Endodermal cell (in vitro differentiated cells): ENCODE measurements around the gene GATD1. TPM values are rescaled to one million over a fixed set of nuclear protein-coding genes. Genes with fewer than 3 reads are reported as not detected.

ENCODE experiments used
- DNase-seq: peaks from one replicate; pipeline ENCODE4 v3.0.0-alpha.2; 2017
- H3K27ac ChIP-seq: 2 replicates; pipeline ENCODE4 v1.5.1; 2013; ENCODE audit warnings: mild to moderate bottlenecking, low read depth, low read length, moderate library complexity
- H3K27me3 ChIP-seq: 2 replicates; pipeline ENCODE4 v1.6.1; 2013; ENCODE audit warnings: mild to moderate bottlenecking, low read length, moderate library complexity; ENCODE audit not compliant: insufficient read depth, control insufficient read depth, poor library complexity, severe bottlenecking
- H3K36me3 ChIP-seq: 2 replicates; pipeline ENCODE4 v1.7.0; 2013; ENCODE audit warnings: mild to moderate bottlenecking, low read length, moderate library complexity; ENCODE audit not compliant: control insufficient read depth, insufficient read depth
- H3K4me1 ChIP-seq: one replicate; pipeline ENCODE4 v1.7.0; 2013; ENCODE audit warnings: low read length; ENCODE audit not compliant: control insufficient read depth, insufficient read depth
- H3K4me3 ChIP-seq: 2 replicates; pipeline ENCODE4 v1.5.1; 2013; ENCODE audit warnings: mild to moderate bottlenecking, low read length, moderate library complexity
- H3K9ac ChIP-seq: 2 replicates; pipeline ENCODE4 v1.6.1; 2013; ENCODE audit warnings: mild to moderate bottlenecking, low read length, moderate library complexity; ENCODE audit not compliant: poor library complexity, severe bottlenecking; ENCODE audit errors: extremely low read depth
- H3K9me3 ChIP-seq: 2 replicates; pipeline ENCODE4 v1.6.1; 2013; ENCODE audit warnings: mild to moderate bottlenecking, low read length, moderate library complexity; ENCODE audit not compliant: control insufficient read depth
- H3K27ac Mint-ChIP-seq: 2 replicates; pipeline ENCODE4 v1.8.0; 2020; ENCODE audit warnings: mixed read lengths
- H3K27me3 Mint-ChIP-seq: 2 replicates; pipeline ENCODE4 v1.8.0; 2021; ENCODE audit warnings: mild to moderate bottlenecking, mixed read lengths; ENCODE audit not compliant: insufficient read depth
- H3K36me3 Mint-ChIP-seq: 2 replicates; pipeline ENCODE4 v1.8.0; 2020; ENCODE audit warnings: low read depth, mixed read lengths
- H3K4me1 Mint-ChIP-seq: 2 replicates; pipeline ENCODE4 v1.8.0; 2020; ENCODE audit warnings: mixed read lengths
- H3K4me3 Mint-ChIP-seq: 2 replicates; pipeline ENCODE4 v1.8.0; 2020; ENCODE audit warnings: mild to moderate bottlenecking, moderate library complexity, mixed read lengths
- H3K9me3 Mint-ChIP-seq: 2 replicates; pipeline ENCODE4 v1.8.0; 2020; ENCODE audit warnings: mild to moderate bottlenecking, mixed read lengths
- WGBS, 2 experiments: methylation state at CpG; one replicate each; pipeline versions ENCODE4 v1.1.5 to v1.1.7; 2013; ENCODE audit warnings: missing lambda C conversion rate in 2 of 2, mixed read lengths in 1 of 2; ENCODE audit not compliant: insufficient coverage in 1 of 2, insufficient read length in 1 of 2; 5-methylcytosine and 5-hydroxymethylcytosine counted together
- total RNA-seq, 2 donors: library from RNA; stranded (reverse); fragmentation: NEBNext Ultra II Directional in 1 of 2; extraction: Animal tissue kit (Norgen Biotek cat#: 25700) in 1 of 2; gene quantifications; 2 replicates in 1 of 2; 3 replicates in 1 of 2; pipeline ENCODE4 v1.2.1, GENCODE V29; 2021
- TF ChIP-seq, protein P1 (sequence below): fragments of 200-600 bp; sonication (generic); conservative IDR thresholded peaks from 2 replicates; pipeline ENCODE4 v1.5.0; 2021; ENCODE audit warnings: antibody characterized with exemption, mild to moderate bottlenecking

The GATD1 gene
- total RNA-seq, 2 donors from 2014 or later = 57.2 to 63.2 TPM

DNA sequence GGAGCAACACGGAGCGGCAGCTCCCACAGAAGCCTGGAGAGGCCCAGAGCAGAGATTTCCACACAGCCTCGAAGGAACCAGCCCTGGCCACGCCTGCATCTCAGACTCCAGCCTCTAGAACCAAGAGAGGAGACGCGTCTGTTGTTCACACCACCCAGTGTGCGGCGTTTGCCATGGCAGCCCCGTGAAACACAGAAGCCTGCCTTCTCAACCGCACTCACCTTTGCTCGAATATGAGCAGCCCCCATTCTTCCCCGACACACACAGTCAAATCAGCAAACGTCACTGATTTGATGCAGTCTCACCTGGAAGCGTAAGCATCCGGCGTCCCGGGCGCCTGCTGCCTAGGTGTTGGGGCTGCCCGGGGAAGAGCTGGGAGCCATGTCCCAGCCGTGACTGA is 44.2 kb downstream of the GATD1 start:
- no peak overlapping the region for H3K4me3 Mint-ChIP-seq
- H3K4me1 ChIP-seq = no peaks in the 10 kb centered on the region

DNA sequence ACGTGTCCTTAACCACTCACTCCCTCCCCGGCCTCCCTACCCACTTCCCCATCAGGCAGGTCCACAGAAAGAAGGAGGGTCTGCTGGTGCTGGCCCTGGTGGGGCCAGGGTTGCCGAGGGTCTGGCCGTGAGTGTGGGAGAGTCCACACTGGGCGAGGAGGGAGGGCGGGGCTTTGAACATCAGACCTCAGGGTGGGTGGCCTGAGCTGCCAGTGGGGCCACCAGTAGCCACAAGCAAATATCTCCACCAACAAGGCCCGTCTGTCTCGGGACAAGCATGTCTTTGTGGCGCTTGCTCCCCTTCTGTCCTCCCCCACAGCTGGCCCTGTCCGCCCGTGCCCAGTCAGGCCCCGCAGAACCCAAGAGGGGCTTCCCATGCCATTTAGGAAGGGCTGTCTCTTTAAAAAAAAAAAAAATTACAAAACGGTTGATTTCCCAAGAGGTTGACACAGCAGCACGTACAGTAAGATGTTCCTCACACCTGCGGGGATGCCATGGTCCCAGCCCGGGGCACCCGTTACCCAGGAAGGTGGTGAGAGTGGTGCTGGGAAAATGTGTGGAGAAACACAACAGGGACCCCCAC is 47.7 kb downstream of the GATD1 start:
- 91 to 92% methylated on average over 8 to 17 of the region's 17 CpGs for WGBS, 2 experiments

More for the DNA sequence above, 44.2 kb downstream of the GATD1 start:
- WGBS, 2 experiments = 95 to 97% methylated on average over 16 to 20 of the region's 20 CpGs
- Histone ChIP-seq H3K4me3 (no peak overlapping the region), H3K27me3 (no peaks in the 10 kb centered on the region), H3K36me3 (no peaks in the 10 kb centered on the region), H3K27ac (no peak overlapping the region), H3K9ac (no peak overlapping the region), H3K9me3 (no peaks in the 10 kb centered on the region)
- Mint-ChIP-seq H3K9me3 (peaks cover 14% of the 10 kb centered on the region), H3K27ac (no peak overlapping the region), H3K27me3 (peaks cover 12% of the 10 kb centered on the region), H3K4me1 (no peaks in the 10 kb centered on the region), H3K36me3 (peaks cover 3% of the 10 kb centered on the region)
- TF ChIP-seq, protein P1, sequence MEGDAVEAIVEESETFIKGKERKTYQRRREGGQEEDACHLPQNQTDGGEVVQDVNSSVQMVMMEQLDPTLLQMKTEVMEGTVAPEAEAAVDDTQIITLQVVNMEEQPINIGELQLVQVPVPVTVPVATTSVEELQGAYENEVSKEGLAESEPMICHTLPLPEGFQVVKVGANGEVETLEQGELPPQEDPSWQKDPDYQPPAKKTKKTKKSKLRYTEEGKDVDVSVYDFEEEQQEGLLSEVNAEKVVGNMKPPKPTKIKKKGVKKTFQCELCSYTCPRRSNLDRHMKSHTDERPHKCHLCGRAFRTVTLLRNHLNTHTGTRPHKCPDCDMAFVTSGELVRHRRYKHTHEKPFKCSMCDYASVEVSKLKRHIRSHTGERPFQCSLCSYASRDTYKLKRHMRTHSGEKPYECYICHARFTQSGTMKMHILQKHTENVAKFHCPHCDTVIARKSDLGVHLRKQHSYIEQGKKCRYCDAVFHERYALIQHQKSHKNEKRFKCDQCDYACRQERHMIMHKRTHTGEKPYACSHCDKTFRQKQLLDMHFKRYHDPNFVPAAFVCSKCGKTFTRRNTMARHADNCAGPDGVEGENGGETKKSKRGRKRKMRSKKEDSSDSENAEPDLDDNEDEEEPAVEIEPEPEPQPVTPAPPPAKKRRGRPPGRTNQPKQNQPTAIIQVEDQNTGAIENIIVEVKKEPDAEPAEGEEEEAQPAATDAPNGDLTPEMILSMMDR = no peak
- no peak for DNase-seq

DNA sequence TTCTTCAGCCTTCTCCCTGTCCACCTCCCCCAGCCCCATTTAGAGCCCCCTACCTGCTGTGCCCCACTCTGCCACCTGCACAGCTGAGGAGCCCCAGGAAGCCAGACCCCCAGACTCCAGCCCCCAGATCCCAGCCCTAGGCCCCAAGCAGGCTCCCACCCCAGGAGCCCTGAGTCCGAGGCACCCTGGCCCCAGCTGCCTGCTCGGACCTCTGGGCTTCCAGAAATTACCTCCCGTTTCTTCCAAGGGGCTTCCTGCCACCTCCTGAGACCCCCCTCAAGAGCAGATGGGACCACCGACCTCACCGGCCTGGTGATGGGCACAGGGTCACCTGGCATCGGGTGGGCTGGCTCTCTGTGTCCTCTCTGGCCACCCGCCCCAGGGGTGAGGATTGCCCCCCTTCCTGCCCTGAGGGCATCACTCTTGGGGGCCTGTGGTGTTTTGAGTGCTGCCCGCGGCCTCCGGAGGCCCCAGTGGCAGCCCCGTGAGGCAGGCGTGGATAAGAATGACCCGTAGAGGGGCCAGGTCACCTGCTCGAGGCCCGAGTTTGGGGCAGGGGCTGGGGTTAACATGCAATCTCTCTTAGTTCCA is 48.3 kb downstream of the GATD1 start:
- TF ChIP-seq, protein P1 = no peak
- Histone ChIP-seq H3K4me1 (no peaks in the 10 kb centered on the region), H3K9me3 (no peaks in the 10 kb centered on the region), H3K9ac (no peak overlapping the region), H3K36me3 (no peaks in the 10 kb centered on the region), H3K4me3 (no peak overlapping the region), H3K27me3 (peaks cover 33% of the 10 kb centered on the region), H3K27ac (no peak overlapping the region)
- peaks cover 3% of the 10 kb centered on the region for H3K9me3 Mint-ChIP-seq
- H3K36me3 Mint-ChIP-seq = no peaks in the 10 kb centered on the region
- DNase-seq = no peak
- no peak overlapping the region for H3K27ac Mint-ChIP-seq
- H3K27me3 Mint-ChIP-seq = peaks cover 22% of the 10 kb centered on the region
- no peaks in the 10 kb centered on the region for H3K4me1 Mint-ChIP-seq
- WGBS, 2 experiments = 93 to 100% methylated on average over 13 to 15 of the region's 15 CpGs
- no peak overlapping the region for H3K4me3 Mint-ChIP-seq

More for the DNA sequence above, 47.7 kb downstream of the GATD1 start:
- TF ChIP-seq, protein P1 = no peak
- H3K9me3 ChIP-seq = no peaks in the 10 kb centered on the region
- H3K4me1 ChIP-seq = no peaks in the 10 kb centered on the region
- Mint-ChIP-seq H3K27ac (no peak overlapping the region), H3K36me3 (no peaks in the 10 kb centered on the region), H3K9me3 (peaks cover 9% of the 10 kb centered on the region), H3K4me1 (no peaks in the 10 kb centered on the region), H3K4me3 (no peak overlapping the region), H3K27me3 (peaks cover 22% of the 10 kb centered on the region)
- no peak overlapping the region for H3K4me3 ChIP-seq
- H3K27me3 ChIP-seq = peaks cover 31% of the 10 kb centered on the region
- no peak overlapping the region for H3K27ac ChIP-seq
- no peak overlapping the region for H3K9ac ChIP-seq
- DNase-seq = no peak
- H3K36me3 ChIP-seq = no peaks in the 10 kb centered on the region
